Natural killer cell (primary cell): ENCODE measurements around the gene UROD. TPM values are rescaled to one million over a fixed set of nuclear protein-coding genes. Genes with fewer than 3 reads are reported as not detected.

Source experiments
- ATAC-seq, 3 donors: fragments of 150-1000 bp in 2 of 3; fragments of 200-7000 bp in 1 of 3; cut with Tn5 transposase; 1 replicate in 1 of 3; 2 replicates in 2 of 3; pipeline ENCODE4 v1.10.0; 2021; ENCODE audit warnings: mild to moderate bottlenecking in 2 of 3, moderate library complexity in 2 of 3
- DNase-seq, 2 donors: peaks; one replicate each; pipeline versions ENCODE4 v3.0.0 to v3.0.0-alpha.2; 2013 to 2021; ENCODE audit warnings: mixed read lengths in 1 of 2
- H3K27ac ChIP-seq: one replicate; pipeline ENCODE4 v1.5.1; 2013; ENCODE audit warnings: mild to moderate bottlenecking, low read length
- H3K27me3 ChIP-seq: one replicate; pipeline ENCODE4 v1.6.1; 2013; ENCODE audit warnings: low read length; ENCODE audit not compliant: control insufficient read depth, insufficient read depth
- H3K36me3 ChIP-seq: one replicate; pipeline ENCODE4 v1.6.1; 2013; ENCODE audit warnings: low read length; ENCODE audit not compliant: control insufficient read depth, insufficient read depth
- H3K4me1 ChIP-seq: one replicate; pipeline ENCODE4 v1.6.1; 2013; ENCODE audit warnings: low read length; ENCODE audit not compliant: control insufficient read depth, insufficient read depth
- H3K4me3 ChIP-seq: one replicate; pipeline ENCODE4 v1.5.1; 2013; ENCODE audit warnings: low read length
- H3K9me3 ChIP-seq: one replicate; pipeline ENCODE4 v1.6.1; 2013; ENCODE audit warnings: low read length; ENCODE audit not compliant: control insufficient read depth, insufficient read depth
- H3K27ac Mint-ChIP-seq, 2 donors: one replicate each; pipeline ENCODE4 v1.8.0; 2022; ENCODE audit warnings: mild to moderate bottlenecking in 2 of 2, mixed read lengths in 2 of 2, moderate library complexity in 1 of 2
- H3K27me3 Mint-ChIP-seq, 2 donors: one replicate each; pipeline ENCODE4 v1.8.0; 2022; ENCODE audit warnings: low read depth in 2 of 2, mixed read lengths in 2 of 2
- H3K36me3 Mint-ChIP-seq: one replicate; pipeline ENCODE4 v1.8.0; 2022; ENCODE audit warnings: mixed read lengths
- H3K4me1 Mint-ChIP-seq, 2 donors: one replicate each; pipeline ENCODE4 v1.8.0; 2022; ENCODE audit warnings: mixed read lengths in 2 of 2
- H3K4me3 Mint-ChIP-seq: one replicate; pipeline ENCODE4 v1.8.0; 2022; ENCODE audit warnings: mild to moderate bottlenecking, moderate library complexity, mixed read lengths
- H3K9me3 Mint-ChIP-seq, 2 donors: one replicate each; pipeline ENCODE4 v1.8.0; 2022; ENCODE audit warnings: mixed read lengths in 2 of 2
- WGBS: methylation state at CpG from one replicate; pipeline ENCODE4 v1.1.7; 2013; ENCODE audit warnings: missing lambda C conversion rate; ENCODE audit not compliant: insufficient coverage; 5-methylcytosine and 5-hydroxymethylcytosine counted together
- intact Hi-C: fragments of 100-400 bp; cut with micrococcal nuclease; formaldehyde crosslinking; loops from one replicate; pipeline ENCODE4 v1.14.2; 2022
- total RNA-seq, 4 donors: library from RNA; stranded (reverse); fragments of 120-200 nt in 1 of 4; gene quantifications; one replicate each; pipeline versions ENCODE4 v1.2.3 to v1.2.4, GENCODE V29; 2013 to 2022
- TF ChIP-seq, protein P1 (sequence below): fragments of 200-600 bp; IDR thresholded peaks from one replicate; pipeline ENCODE4 v1.8.0; 2022; ENCODE audit warnings: antibody characterized with exemption

The UROD gene
- total RNA-seq, 3 donors from 2014 or later (not counting 1 experiment from before 2014, with no cell fraction given) = 54.5 to 65.4 (median 56.6) TPM

DNA sequence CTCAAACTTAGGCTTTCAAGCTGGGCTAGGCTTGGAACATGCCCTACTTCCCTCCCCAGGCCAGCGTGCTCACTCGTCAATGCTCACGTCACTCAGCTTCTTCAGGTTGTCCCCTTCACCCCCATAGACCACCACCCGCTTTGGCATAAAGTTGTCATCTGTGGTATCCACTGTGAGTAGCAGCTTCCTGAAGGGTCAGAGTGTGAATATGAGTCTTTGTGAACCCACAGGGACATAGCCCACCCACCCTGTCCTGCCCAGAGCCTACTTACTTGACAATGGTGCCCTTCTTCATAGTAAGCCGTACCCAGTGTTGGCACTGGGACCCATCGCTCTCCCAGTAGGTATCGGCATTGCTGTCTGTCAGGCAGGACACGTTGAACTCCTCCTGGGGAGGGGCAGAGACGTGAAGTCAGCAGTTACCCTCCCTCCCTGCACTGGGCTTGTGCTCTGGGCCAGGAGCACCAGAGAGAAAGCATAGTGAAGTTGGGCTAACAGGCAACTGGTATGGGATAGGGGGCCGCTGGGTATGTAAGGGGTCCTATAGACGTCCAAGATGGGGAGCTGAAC is 2.7 kb upstream of the UROD start:
- TF ChIP-seq, protein P1, sequence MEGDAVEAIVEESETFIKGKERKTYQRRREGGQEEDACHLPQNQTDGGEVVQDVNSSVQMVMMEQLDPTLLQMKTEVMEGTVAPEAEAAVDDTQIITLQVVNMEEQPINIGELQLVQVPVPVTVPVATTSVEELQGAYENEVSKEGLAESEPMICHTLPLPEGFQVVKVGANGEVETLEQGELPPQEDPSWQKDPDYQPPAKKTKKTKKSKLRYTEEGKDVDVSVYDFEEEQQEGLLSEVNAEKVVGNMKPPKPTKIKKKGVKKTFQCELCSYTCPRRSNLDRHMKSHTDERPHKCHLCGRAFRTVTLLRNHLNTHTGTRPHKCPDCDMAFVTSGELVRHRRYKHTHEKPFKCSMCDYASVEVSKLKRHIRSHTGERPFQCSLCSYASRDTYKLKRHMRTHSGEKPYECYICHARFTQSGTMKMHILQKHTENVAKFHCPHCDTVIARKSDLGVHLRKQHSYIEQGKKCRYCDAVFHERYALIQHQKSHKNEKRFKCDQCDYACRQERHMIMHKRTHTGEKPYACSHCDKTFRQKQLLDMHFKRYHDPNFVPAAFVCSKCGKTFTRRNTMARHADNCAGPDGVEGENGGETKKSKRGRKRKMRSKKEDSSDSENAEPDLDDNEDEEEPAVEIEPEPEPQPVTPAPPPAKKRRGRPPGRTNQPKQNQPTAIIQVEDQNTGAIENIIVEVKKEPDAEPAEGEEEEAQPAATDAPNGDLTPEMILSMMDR = no peak
- Histone ChIP-seq H3K27ac (no peak overlapping the region), H3K4me3 (no peak overlapping the region), H3K27me3 (no peaks in the 10 kb centered on the region), H3K36me3 (peaks cover 49% of the 10 kb centered on the region), H3K9me3 (no peaks in the 10 kb centered on the region), H3K4me1 (peaks cover 39% of the 10 kb centered on the region)
- peak overlapping the region; percentile 61 to 97 for H3K27ac Mint-ChIP-seq
- intact Hi-C loops = no loop called here
- H3K9me3 Mint-ChIP-seq = no peaks in the 10 kb centered on the region
- peak overlapping the region; percentile 89 for H3K4me3 Mint-ChIP-seq
- H3K36me3 Mint-ChIP-seq = no peaks in the 10 kb centered on the region
- ATAC-seq (no peak), DNase-seq (no peak)
- H3K27me3 Mint-ChIP-seq = no peaks in the 10 kb centered on the region
- peaks cover 37 to 56% of the 10 kb centered on the region in 2 donors for H3K4me1 Mint-ChIP-seq
- 98% methylated on average over 11 of the region's 11 CpGs for WGBS

DNA sequence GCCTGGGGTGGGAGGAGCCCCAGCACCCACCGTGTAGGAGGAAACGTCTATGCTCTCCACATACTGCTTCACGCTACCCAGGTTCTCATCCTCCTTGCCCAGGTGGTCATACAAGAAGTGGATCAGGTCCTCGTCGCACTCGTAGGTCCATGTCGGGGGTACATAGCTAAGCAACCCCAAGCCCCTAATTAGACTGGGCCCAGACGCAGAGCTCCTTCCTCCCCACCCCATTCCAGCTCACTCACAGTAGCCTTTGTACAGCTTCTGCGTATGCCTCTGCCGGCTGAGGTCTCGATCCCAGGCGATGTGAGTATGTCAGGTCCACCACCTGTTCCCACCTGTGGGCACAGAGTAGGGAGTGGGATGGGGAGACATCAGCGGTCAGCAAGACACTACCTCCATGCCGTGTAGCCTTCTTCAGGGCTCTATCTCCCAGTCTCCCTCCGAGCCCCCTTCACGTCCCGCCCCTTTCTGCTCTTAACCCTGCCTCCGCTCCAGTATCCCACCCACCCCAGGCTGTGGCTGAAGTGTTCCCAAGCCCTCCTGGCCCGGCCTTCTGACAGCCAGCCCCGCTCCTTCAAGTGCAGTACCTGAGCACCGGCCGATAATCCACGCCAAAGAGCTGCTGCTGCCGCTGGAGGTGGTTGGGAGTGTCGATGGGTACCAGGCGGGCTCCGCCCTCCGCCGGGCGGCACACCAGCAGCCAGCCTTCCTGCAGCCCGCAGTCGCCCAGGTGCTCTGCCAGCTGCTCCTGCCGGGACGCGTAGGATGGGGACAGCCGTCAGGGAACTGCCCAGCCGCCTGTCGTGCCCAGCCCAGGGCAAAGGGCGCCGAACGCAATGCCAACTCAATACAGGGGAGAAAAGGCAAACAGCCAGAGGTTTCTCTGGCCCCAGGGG is 1.8 kb upstream of the UROD start:
- Mint-ChIP-seq H3K4me1 (peaks cover 43 to 62% of the 10 kb centered on the region in 2 donors), H3K9me3 (no peaks in the 10 kb centered on the region)

DNA sequence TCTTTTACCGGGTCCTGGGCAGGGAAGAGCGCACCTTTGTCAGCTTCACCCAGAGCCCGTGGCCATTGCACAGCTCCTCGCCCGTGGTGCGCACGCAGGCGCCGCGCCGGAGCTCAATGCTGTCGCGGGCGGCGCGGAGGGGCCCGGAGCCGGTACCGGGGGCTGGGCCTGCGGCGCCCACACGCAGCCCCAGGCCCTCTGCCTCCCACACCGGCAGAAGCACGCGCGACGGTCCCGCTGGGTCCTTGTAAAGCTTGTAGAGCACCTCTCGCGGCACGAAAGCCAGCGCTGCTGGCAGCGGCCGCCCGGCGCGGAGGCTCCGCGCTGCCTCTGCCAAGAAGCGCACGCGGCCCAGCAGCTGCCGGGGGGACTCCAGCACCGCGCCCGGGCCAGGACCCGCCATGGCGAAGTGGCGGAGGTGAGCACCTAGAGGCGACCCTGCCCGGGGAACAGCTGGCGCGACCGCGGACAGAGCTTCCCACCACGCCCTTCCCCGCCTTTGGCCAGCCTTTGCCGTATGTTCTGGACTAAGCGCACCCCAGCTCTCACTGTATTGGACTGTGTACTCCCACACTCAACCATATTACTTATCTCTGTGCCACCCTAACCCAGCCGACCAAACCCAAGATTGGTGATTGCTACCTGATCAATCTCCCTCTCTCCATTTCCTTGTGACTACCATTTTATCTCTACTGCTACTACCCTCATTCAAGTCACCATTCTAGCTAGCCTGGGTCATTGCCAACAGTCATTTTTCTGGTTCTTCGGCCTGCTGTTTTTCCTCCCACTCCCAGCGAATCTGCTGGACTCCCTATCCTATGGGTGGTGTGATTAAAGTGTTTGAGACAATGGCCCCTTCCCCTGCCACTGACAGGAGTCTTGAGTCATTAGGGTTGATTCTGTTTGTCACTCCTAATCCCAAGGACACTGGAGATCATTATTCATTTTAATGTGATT is 921 bp upstream of the UROD start, which contains the start of gene HECTD3:
Gene HECTD3 (minus strand): TSS at position 470 of the 957 bp plus-strand sequence. CDS start 67 bp downstream, at position 403.
- H3K4me3 ChIP-seq = peak within 1 kb of the TSS; percentile 63
- H3K27me3 ChIP-seq = no peaks in the 10 kb centered on the region
- H3K9me3 Mint-ChIP-seq = no peaks in the 10 kb centered on the region
- H3K4me1 ChIP-seq = peaks cover 39% of the 10 kb centered on the region
- peak; percentile 61 to 81 for DNase-seq
- under 1% methylated on average over 60 of the region's 62 CpGs for WGBS
- H3K4me1 Mint-ChIP-seq = peaks cover 43 to 62% of the 10 kb centered on the region in 2 donors
- TF ChIP-seq, protein P1 = no peak
- no peaks in the 10 kb centered on the region for H3K36me3 Mint-ChIP-seq
- H3K27ac Mint-ChIP-seq = peak within 1 kb of the TSS; percentile 94 to 97
- H3K27me3 Mint-ChIP-seq = no peaks in the 10 kb centered on the region
- peaks cover 32% of the 10 kb centered on the region for H3K36me3 ChIP-seq
- peak; percentile 57 to 81 (median 72) for ATAC-seq
- H3K4me3 Mint-ChIP-seq = peak within 1 kb of the TSS; percentile 89
- peak within 1 kb of the TSS; percentile 76 for H3K27ac ChIP-seq
- intact Hi-C loops = loop anchor here (1.0 to 5.0 kb wide), 2 partner anchors 25 to 234 kb away; partner anchors contain the start of genes EIF2B3 and RPS8
- no peaks in the 10 kb centered on the region for H3K9me3 ChIP-seq

More for the DNA sequence above, 1.8 kb upstream of the UROD start:
- H3K36me3 ChIP-seq = peaks cover 41% of the 10 kb centered on the region
- H3K27me3 ChIP-seq = no peaks in the 10 kb centered on the region
- ATAC-seq (no peak), DNase-seq (peak in 1 of 2 donors; percentile 56)
- 30% methylated on average over 41 of the region's 41 CpGs for WGBS
- H3K27ac ChIP-seq = peak overlapping the region; percentile 9
- no peaks in the 10 kb centered on the region for H3K9me3 ChIP-seq
- H3K36me3 Mint-ChIP-seq = no peaks in the 10 kb centered on the region
- TF ChIP-seq, protein P1 = no peak
- H3K27ac Mint-ChIP-seq = peak overlapping the region in 1 of 2 donors; percentile 97
- H3K4me1 ChIP-seq = peaks cover 39% of the 10 kb centered on the region
- no peaks in the 10 kb centered on the region for H3K27me3 Mint-ChIP-seq
- intact Hi-C loops = loop anchor here (5.0 kb wide), 1 partner anchor 233 kb away; the partner anchor contains the start of gene RPS8
- H3K4me3 ChIP-seq = peak overlapping the region; percentile 63
- peak overlapping the region; percentile 89 for H3K4me3 Mint-ChIP-seq
